ENCODE results near the gene FARSA.
"Not testable (repeated sequence)": the region's sequence is repeated elsewhere in the genome, so short reads cannot be mapped to it uniquely, and the experiment has no call there.

FARSA gene

GRCh38 chr19:12933287-12934072 lies at the start of gene FARSA:
TSS of gene FARSA (minus strand) at chr19:12933711. CDS start at chr19:12933696, 15 bp downstream.
- peak; percentile 73 to 90 for DNase-seq (ENCODE audit: low read depth in 1 of 2, low spot score in 1 of 2)

GRCh38 chr19:12983091-12983490 lies 49.6 kb upstream of the FARSA start:
- no peak for DNase-seq (ENCODE audit: low read depth in 1 of 2, low spot score in 1 of 2)

GRCh38 chr19:12982648-12983047 lies 49.1 kb upstream of the FARSA start:
- DNase-seq (ENCODE audit: low read depth in 1 of 2, low spot score in 1 of 2) = no peak

- DNase-seq (ENCODE audit: low read depth in 1 of 2, low spot score in 1 of 2) = no peak
These were observed 46.5 kb upstream of the FARSA start for GRCh38 chr19:12979974-12980373.

GRCh38 chr19:12976109-12976508 lies 42.6 kb upstream of the FARSA start:
- DNase-seq (ENCODE audit: low read depth in 1 of 2, low spot score in 1 of 2) = not testable (repeated sequence)

- no peak for DNase-seq (ENCODE audit: low read depth in 1 of 2, low spot score in 1 of 2)
These were observed 41.8 kb upstream of the FARSA start for GRCh38 chr19:12975221-12975741.

- DNase-seq (ENCODE audit: low read depth in 1 of 2, low spot score in 1 of 2) = no peak
These were observed 41.0 kb upstream of the FARSA start for GRCh38 chr19:12974301-12975220.

DNA sequence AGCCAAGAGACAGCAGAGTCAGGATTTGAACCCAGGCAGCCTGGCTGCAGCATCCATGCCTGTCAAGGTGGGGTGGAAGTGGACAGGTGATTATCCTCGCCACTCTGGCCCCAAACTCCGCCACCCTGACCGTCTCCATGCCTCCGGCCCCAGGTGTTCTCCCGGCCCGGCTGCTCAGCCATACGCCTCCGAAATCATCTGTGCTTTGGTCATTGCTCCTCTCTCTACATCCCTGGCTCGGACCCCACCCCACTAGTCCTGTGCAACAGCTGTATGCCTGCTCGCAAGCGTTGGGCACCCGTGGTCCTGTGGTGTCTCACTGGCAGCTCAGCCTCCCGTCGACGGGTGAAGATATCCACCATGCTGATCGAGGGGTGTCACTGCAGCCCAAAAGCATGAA lies 39.7 kb upstream of the FARSA start:
- DNase-seq (ENCODE audit: low read depth in 1 of 2, low spot score in 1 of 2) = no peak

GRCh38 chr19:12970070-12970820 lies 36.7 kb upstream of the FARSA start:
- DNase-seq (ENCODE audit: low read depth in 1 of 2, low spot score in 1 of 2) = no peak

- DNase-seq (ENCODE audit: low read depth in 1 of 2, low spot score in 1 of 2) = no peak
These were observed 35.9 kb upstream of the FARSA start, which contains the start of gene DAND5 for GRCh38 chr19:12969292-12969988. TSS of gene DAND5 (plus strand) at chr19:12969576. CDS start at chr19:12969661, 85 bp downstream.

DNA sequence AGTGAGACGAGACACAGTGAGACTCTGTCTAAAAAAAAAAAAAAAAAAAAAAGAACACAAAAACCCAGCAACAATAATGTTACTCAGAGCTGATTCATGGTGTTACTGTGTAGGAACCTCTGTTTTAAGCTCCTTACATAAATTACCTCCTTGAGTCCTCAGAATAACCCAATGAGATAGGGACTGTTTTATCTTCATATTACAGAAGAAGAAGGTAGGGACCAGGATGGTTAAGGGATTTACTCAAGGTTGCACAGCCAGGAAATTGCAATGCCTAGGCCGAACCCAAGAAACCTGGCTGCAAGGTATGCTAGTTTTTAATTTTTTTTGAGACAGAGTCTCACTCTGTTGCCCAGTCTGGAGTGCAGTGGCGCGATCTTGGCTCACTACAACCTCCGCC lies 34.4 kb upstream of the FARSA start:
- DNase-seq (ENCODE audit: low read depth in 1 of 2, low spot score in 1 of 2) = no peak

GRCh38 chr19:12965812-12966135 lies 32.3 kb upstream of the FARSA start:
- DNase-seq (ENCODE audit: low read depth in 1 of 2, low spot score in 1 of 2) = no peak

- peak; percentile 73 to 76 for DNase-seq (ENCODE audit: low read depth in 1 of 2, low spot score in 1 of 2)
These were observed 31.7 kb upstream of the FARSA start for GRCh38 chr19:12965017-12965811.

- DNase-seq (ENCODE audit: low read depth in 1 of 2, low spot score in 1 of 2) = no peak
These were observed 26.0 kb upstream of the FARSA start for GRCh38 chr19:12959481-12959880.

- not testable (repeated sequence) for DNase-seq (ENCODE audit: low read depth in 1 of 2, low spot score in 1 of 2)
These were observed 24.0 kb upstream of the FARSA start for GRCh38 chr19:12957389-12957952.

DNA sequence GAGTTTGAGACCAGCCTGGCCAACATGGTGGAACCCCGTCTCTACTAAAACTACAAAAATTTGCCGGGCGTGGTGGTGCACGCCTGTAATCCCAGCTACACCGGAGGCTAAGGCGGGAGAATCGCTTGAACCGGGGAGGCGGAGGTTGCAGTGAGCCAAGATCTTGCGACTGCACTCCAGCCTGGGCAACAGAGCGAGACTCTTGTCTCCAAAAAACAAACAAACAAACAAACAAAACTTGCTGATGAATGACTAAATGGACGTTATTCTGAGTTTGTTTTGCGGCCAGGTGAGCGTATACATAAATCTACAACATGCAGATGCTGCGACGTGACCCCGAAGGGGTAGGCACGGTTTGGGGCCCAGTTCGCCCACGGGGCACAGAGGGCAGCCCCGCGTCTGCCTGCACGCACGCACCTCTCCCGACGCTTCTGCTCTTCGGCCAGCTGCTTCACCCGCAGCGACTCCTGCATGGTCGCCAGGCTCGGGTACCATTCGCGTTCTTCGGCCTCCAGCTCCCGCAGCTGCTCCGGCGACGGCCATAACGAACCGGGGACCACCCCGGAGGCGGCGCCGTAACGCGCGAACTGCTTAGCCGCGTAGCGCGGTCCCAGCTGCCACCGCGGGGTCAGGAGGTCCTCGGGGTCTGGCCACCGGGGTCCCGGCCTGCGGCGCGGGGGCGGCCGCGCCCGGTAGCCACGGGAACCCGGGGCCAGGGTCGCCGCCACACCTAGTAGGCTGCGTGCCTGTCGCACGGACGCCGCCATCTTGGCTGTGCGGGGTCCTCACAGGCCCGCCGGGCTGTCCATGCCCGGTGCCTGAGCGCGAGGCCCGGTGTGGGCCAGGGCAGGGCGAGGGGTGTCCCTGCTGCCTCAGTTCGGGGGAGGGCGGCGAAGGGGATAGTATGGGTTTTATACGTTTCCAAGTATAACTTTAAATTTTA lies 23.2 kb upstream of the FARSA start, which contains the start of gene GADD45GIP1:
GADD45GIP1 (minus strand) TSS at position 778 of the 943 bp plus-strand sequence; CDS start at position 767, 11 bp downstream.
- peak; percentile 74 to 80 for DNase-seq (ENCODE audit: low read depth in 1 of 2, low spot score in 1 of 2)

DNA sequence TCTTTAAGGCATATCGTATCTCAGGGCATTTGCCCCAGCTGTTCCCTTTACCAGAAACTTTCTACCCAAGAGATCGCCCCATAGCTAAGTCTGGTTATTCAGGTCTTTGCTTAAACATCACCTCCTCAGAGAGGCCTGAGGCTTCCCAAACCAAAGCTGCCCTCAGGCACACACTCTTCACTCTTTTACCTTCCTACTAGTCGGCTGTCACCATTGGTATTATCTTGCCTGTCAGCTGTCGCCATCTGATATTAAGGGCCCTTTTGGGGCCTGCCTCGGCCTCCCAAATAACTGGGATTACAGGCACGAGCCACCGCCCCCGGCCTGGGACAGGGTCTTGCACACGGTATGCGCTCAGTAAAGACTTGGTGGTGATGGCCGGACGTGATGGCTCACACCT lies 22.5 kb upstream of the FARSA start:
- DNase-seq (ENCODE audit: low read depth in 1 of 2, low spot score in 1 of 2) = no peak

GRCh38 chr19:12955575-12955974 lies 22.1 kb upstream of the FARSA start:
- not testable (repeated sequence) for DNase-seq (ENCODE audit: low read depth in 1 of 2, low spot score in 1 of 2)
